SU-DHL-6 (cell line): ENCODE results near the gene IQCC.

Experiments
- H2AFZ ChIP-seq: fragments of 200-600 bp; sonication (generic); 2 replicates; pipeline ENCODE4 v1.6.1; 2014; ENCODE audit warnings: low read depth, mild to moderate bottlenecking, moderate library complexity, mixed read lengths, antibody characterized with exemption, low read length; ENCODE audit not compliant: severe bottlenecking
- H3F3A ChIP-seq: fragments of 200-600 bp; shearing (Covaris generic); 2 replicates; pipeline ENCODE4 v1.6.0; 2016; ENCODE audit warnings: antibody characterized with exemption, mild to moderate bottlenecking; ENCODE audit not compliant: insufficient read depth
- H3K27ac ChIP-seq: fragments of 200-600 bp; sonication (generic); 2 replicates; pipeline ENCODE4 v1.5.1; 2016; ENCODE audit warnings: low read depth, mild to moderate bottlenecking, low read length, moderate library complexity, mixed read lengths
- H3K27me3 ChIP-seq: fragments of 200-600 bp; sonication (generic), shearing (Covaris generic); 2 replicates; pipeline ENCODE4 v1.6.0; 2014; ENCODE audit warnings: mild to moderate bottlenecking, low read length
- H3K36me3 ChIP-seq: fragments of 200-600 bp; sonication (generic); 2 replicates; pipeline ENCODE4 v1.6.1; 2014; ENCODE audit warnings: mild to moderate bottlenecking, low read length, mixed read lengths
- H3K4me2 ChIP-seq: fragments of 300-600, 200-600 bp; shearing (Covaris generic), sonication (generic); 2 replicates; pipeline ENCODE4 v1.6.0; 2014; ENCODE audit warnings: low read length, low read depth, mild to moderate bottlenecking; ENCODE audit not compliant: poor library complexity, severe bottlenecking
- H3K4me3 ChIP-seq: fragments of 200-600 bp; sonication (generic); 2 replicates; pipeline ENCODE4 v1.5.1; 2014; ENCODE audit warnings: antibody characterized with exemption, low read length, mild to moderate bottlenecking, mixed read lengths; ENCODE audit not compliant: insufficient read depth, poor library complexity, severe bottlenecking
- H3K79me2 ChIP-seq: fragments of 200-600 bp; sonication (generic); 2 replicates; pipeline ENCODE4 v1.6.1; 2014; ENCODE audit warnings: mild to moderate bottlenecking, low read length, moderate library complexity; ENCODE audit not compliant: insufficient read depth
- H3K9ac ChIP-seq: fragments of 200-600 bp; sonication (generic); 2 replicates; pipeline ENCODE4 v1.7.0; 2014; ENCODE audit warnings: mild to moderate bottlenecking, low read length
- H3K9me2 ChIP-seq: fragments of 200-600 bp; sonication (generic); replicated peaks from 2 replicates; pipeline ENCODE4 v1.6.1; 2014; ENCODE audit warnings: low read length; ENCODE audit not compliant: insufficient read depth
- H3K9me3 ChIP-seq: fragments of 200-600 bp; sonication (generic); 2 replicates; pipeline ENCODE4 v1.6.1; 2014; ENCODE audit warnings: low read length, mixed read lengths; ENCODE audit not compliant: insufficient read depth
- H4K20me1 ChIP-seq: fragments of 200-600 bp; sonication (generic); 2 replicates; pipeline ENCODE4 v1.6.1; 2014; ENCODE audit warnings: low read depth, mild to moderate bottlenecking, antibody characterized with exemption, low read length, moderate library complexity, mixed read lengths
- CTCF ChIP-seq: fragments of 200-600 bp; sonication (generic); IDR thresholded peaks from one replicate; pipeline ENCODE4 v1.5.1; 2017; ENCODE audit warnings: antibody characterized with exemption, mild to moderate bottlenecking, low read length, moderate library complexity; ENCODE audit not compliant: insufficient read depth, poor library complexity, severe bottlenecking
- EZH2phosphoT487 ChIP-seq: fragments of 200-600 bp; sonication (generic), shearing (Covaris generic); conservative IDR thresholded peaks from 2 replicates; pipeline ENCODE4 v1.6.1; 2018; ENCODE audit warnings: mild to moderate bottlenecking, antibody characterized with exemption, low read length, moderate library complexity, mixed read lengths

The IQCC gene

GRCh38 chr1:32179443-32180185 is 25.9 kb upstream of the IQCC start, which contains the start of gene TXLNA:
Gene TXLNA (plus strand): TSS chr1:32179675. CDS start chr1:32180346, 671 bp downstream.
- Histone ChIP-seq H3K9me2 (no peaks in the 10 kb centered on the region), H3F3A (peaks cover 30% of the 10 kb centered on the region), H3K36me3 (peaks cover 10% of the 10 kb centered on the region), H3K4me2 (peak within 1 kb of the TSS; percentile 89), H3K79me2 (peaks cover 41% of the 10 kb centered on the region), H4K20me1 (peaks cover 4% of the 10 kb centered on the region; the same call in 1 of the 2 replicates), H3K4me3 (peak within 1 kb of the TSS; percentile 89), H3K27ac (peak within 1 kb of the TSS; percentile 69), H3K27me3 (no peaks in the 10 kb centered on the region), H3K9me3 (no peaks in the 10 kb centered on the region), H3K9ac (peak within 1 kb of the TSS; percentile 90), H2AFZ (peak within 1 kb of the TSS; percentile 85)
- TF ChIP-seq EZH2phosphoT487 (no peak), CTCF (no peak)

- peak overlapping the region; percentile 69 for H3K27ac ChIP-seq
- H4K20me1 ChIP-seq, result peaks cover 4% of the 10 kb centered on the region; the same call in 1 of the 2 replicates
- no peaks in the 10 kb centered on the region for H3K9me2 ChIP-seq
- H2AFZ ChIP-seq, result peak overlapping the region; percentile 25
- peaks cover 47% of the 10 kb centered on the region for H3K79me2 ChIP-seq
- H3K4me2 ChIP-seq, result peak overlapping the region; percentile 89
- H3K27me3 ChIP-seq, result no peaks in the 10 kb centered on the region
- peaks cover 30% of the 10 kb centered on the region for H3F3A ChIP-seq
- H3K9ac ChIP-seq, result peak overlapping the region; percentile 90
- no peaks in the 10 kb centered on the region for H3K9me3 ChIP-seq
- peaks cover 15% of the 10 kb centered on the region for H3K36me3 ChIP-seq
- no peak for TF ChIP-seq EZH2phosphoT487
- no peak for TF ChIP-seq CTCF
- H3K4me3 ChIP-seq, result peak overlapping the region; percentile 89
Observed at GRCh38 chr1:32180186-32181060, 25.0 kb upstream of the IQCC start.

GRCh38 chr1:32181065-32181464 is 24.4 kb upstream of the IQCC start:
- peak overlapping the region; percentile 90 for H3K9ac ChIP-seq
- TF ChIP-seq EZH2phosphoT487, result no peak
- no peak for TF ChIP-seq CTCF
- H3K9me3 ChIP-seq, result no peaks in the 10 kb centered on the region
- H3K27ac ChIP-seq, result peak overlapping the region; percentile 69
- peaks cover 15% of the 10 kb centered on the region for H3K36me3 ChIP-seq
- no peak overlapping the region for H2AFZ ChIP-seq
- H3F3A ChIP-seq, result peaks cover 30% of the 10 kb centered on the region
- H3K79me2 ChIP-seq, result peaks cover 53% of the 10 kb centered on the region
- H3K4me2 ChIP-seq, result peak overlapping the region; percentile 89
- H3K4me3 ChIP-seq, result peak overlapping the region; percentile 89
- H3K9me2 ChIP-seq, result no peaks in the 10 kb centered on the region
- no peaks in the 10 kb centered on the region for H3K27me3 ChIP-seq
- H4K20me1 ChIP-seq, result peaks cover 4% of the 10 kb centered on the region; the same call in 1 of the 2 replicates
